Measurements from ENCODE around the gene DOCK2. TPM values are rescaled to one million over a fixed set of nuclear protein-coding genes. Genes with fewer than 3 reads are reported as not detected.

Gene DOCK2
- polyA plus RNA-seq, 1 donor from 2014 or later, result 114 TPM

GRCh38 chr5:169628892-169629291 is 8.2 kb upstream of the DOCK2 start:
- Mint-ChIP-seq H3K9me3 (peaks cover 0 to 1% (median 0%) of the 10 kb centered on the region in 3 donors), H3K4me1 (peaks cover 0 to 6% (median 6%) of the 10 kb centered on the region in 3 donors), H3K27me3 (no peaks in the 10 kb centered on the region), H3K4me3 (no peak overlapping the region), H3K27ac (no peak overlapping the region), H3K36me3 (no peaks in the 10 kb centered on the region)

DNA sequence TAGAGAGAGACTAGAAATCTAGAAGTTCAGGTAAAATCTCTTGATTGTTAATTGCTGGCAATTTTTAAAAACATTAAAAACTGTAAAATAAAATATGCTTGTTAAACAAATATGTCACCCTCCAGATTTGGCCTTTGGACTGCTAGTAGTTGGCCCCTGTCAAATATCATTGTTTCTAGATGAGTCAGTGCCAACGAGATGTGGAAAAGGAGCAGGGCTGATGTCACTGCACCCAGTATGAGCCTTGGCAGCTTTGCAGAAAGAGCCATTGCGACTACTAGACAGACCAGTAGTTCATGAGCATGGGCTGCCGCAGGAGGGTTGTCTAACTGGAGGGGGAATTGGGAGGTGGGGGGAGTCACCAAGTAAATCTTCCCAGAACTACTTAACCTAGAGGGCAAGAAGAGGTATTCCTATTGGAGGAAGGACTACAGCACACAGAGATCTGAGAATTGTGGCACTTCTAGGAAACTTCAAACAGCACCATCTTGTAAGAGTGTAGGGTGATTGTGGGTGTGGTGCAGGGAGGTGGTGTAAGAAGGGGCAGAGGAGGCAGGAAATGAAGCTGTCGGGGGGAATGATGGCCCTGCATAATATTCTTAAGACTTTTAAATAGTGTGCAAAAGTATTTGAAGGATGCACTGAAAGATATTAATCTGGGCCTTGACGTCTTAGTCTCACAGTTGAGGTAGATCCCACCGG is 7.1 kb upstream of the DOCK2 start:
- H3K36me3 Mint-ChIP-seq, result no peaks in the 10 kb centered on the region
- H3K9me3 Mint-ChIP-seq, result peaks cover 0 to 9% (median 3%) of the 10 kb centered on the region in 3 donors
- no peak overlapping the region for H3K4me3 Mint-ChIP-seq
- no peaks in the 10 kb centered on the region for H3K27me3 Mint-ChIP-seq
- H3K4me1 Mint-ChIP-seq, result no peaks in the 10 kb centered on the region
- H3K27ac Mint-ChIP-seq, result no peak overlapping the region

GRCh38 chr5:169631360-169631759 is 5.7 kb upstream of the DOCK2 start:
- H3K9me3 Mint-ChIP-seq, result peaks cover 0 to 9% (median 3%) of the 10 kb centered on the region in 3 donors
- peaks cover 0 to 4% (median 1%) of the 10 kb centered on the region in 3 donors for H3K4me1 Mint-ChIP-seq
- no peaks in the 10 kb centered on the region for H3K27me3 Mint-ChIP-seq

GRCh38 chr5:169632946-169633345 is 4.1 kb upstream of the DOCK2 start:
- Mint-ChIP-seq H3K27ac (no peak overlapping the region), H3K27me3 (no peaks in the 10 kb centered on the region), H3K4me1 (peaks cover 5 to 10% (median 6%) of the 10 kb centered on the region in 3 donors), H3K9me3 (peaks cover 0 to 9% (median 3%) of the 10 kb centered on the region in 3 donors), H3K4me3 (peak overlapping the region in 1 of 4 donors; percentile 46), H3K36me3 (no peaks in the 10 kb centered on the region)

More at GRCh38 chr5:169631360-169631759, 5.7 kb upstream of the DOCK2 start:
- Mint-ChIP-seq H3K4me3 (no peak overlapping the region), H3K27ac (no peak overlapping the region), H3K36me3 (no peaks in the 10 kb centered on the region)

- Mint-ChIP-seq H3K9me3 (peaks cover 0 to 9% (median 3%) of the 10 kb centered on the region in 3 donors), H3K27ac (no peak overlapping the region), H3K4me1 (peaks cover 14 to 20% (median 18%) of the 10 kb centered on the region in 3 donors), H3K36me3 (peaks cover 3% of the 10 kb centered on the region), H3K4me3 (peak overlapping the region in 1 of 4 donors; percentile 68), H3K27me3 (no peaks in the 10 kb centered on the region)
Measured at GRCh38 chr5:169634606-169635005, 2.5 kb upstream of the DOCK2 start.

DNA sequence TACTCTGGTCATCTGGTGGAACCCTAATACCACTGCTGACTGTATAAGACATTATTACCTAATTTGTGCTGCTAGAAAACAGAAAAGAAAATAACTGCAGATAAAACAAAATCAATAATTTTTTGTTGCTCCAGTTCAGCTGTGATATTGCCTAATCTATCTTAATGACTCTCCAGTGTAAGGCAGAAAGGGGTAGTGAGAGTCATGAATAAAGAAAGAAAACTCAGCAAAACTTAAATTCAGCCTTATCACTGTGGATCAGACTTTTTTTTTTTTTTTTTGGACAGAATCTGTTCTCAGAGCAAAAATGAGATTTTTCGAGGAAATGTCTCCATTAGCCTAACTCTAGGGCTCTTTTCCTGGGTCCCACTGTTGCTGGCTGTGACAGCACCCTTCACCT is 1.1 kb upstream of the DOCK2 start:
- Mint-ChIP-seq H3K27me3 (no peaks in the 10 kb centered on the region), H3K4me1 (peaks cover 23 to 29% (median 28%) of the 10 kb centered on the region in 3 donors), H3K9me3 (peaks cover 0 to 9% (median 3%) of the 10 kb centered on the region in 3 donors), H3K36me3 (peaks cover 4% of the 10 kb centered on the region), H3K4me3 (peak overlapping the region; percentile 81 to 97 (median 92)), H3K27ac (peak overlapping the region in 1 of 3 donors; percentile 76)

DNA sequence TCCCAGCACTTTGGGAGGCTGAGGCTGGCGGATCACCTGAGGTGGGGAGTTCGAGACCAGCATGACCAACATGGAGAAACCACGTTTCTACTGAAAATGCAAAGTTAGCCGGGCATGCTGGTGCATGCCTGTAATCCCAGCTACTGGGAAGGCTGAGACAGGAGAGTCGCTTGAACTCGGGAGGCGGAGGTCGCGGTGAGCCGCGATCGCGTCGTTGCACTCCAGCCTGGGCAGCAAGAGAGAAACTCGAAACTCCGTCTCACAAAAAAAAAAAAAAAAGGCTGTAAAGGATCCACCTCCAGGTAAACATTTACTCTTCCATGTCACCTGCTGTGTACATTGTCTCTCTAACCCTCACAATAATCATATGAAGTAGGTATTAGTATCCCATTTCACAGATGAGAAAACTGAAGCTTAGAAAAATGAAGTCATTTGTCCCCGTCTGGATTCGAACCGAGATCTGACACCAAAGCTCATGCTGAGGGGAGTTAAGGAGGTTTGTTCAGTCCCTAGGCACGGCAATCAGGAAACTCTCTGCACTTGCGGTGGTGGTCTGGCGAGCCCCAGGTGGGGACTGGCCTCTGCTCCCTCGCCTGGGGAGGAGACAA is 494 bp upstream of the DOCK2 start:
- Mint-ChIP-seq H3K4me1 (peaks cover 28 to 35% (median 33%) of the 10 kb centered on the region in 3 donors), H3K27me3 (no peaks in the 10 kb centered on the region), H3K4me3 (peak overlapping the region; percentile 81 to 97 (median 92)), H3K27ac (peak overlapping the region; percentile 76 to 93 (median 81)), H3K9me3 (peaks cover 0 to 9% (median 3%) of the 10 kb centered on the region in 3 donors), H3K36me3 (peaks cover 4% of the 10 kb centered on the region)

GRCh38 chr5:169637549-169638121 is 560 bp downstream of the DOCK2 start:
- H3K27me3 Mint-ChIP-seq, result no peaks in the 10 kb centered on the region
- peaks cover 0 to 9% (median 3%) of the 10 kb centered on the region in 3 donors for H3K9me3 Mint-ChIP-seq
- H3K4me1 Mint-ChIP-seq, result peaks cover 35 to 44% (median 42%) of the 10 kb centered on the region in 3 donors
- peak overlapping the region; percentile 81 to 96 (median 92) for H3K4me3 Mint-ChIP-seq
- H3K36me3 Mint-ChIP-seq, result peaks cover 4% of the 10 kb centered on the region
- H3K27ac Mint-ChIP-seq, result peak overlapping the region; percentile 76 to 93 (median 89)

- peaks cover 8% of the 10 kb centered on the region for H3K36me3 Mint-ChIP-seq
- H3K9me3 Mint-ChIP-seq, result no peaks in the 10 kb centered on the region
- H3K27ac Mint-ChIP-seq, result peak overlapping the region in 1 of 3 donors; percentile 63
- H3K4me3 Mint-ChIP-seq, result peak overlapping the region in 1 of 4 donors; percentile 16
- H3K27me3 Mint-ChIP-seq, result no peaks in the 10 kb centered on the region
- peaks cover 49 to 71% (median 62%) of the 10 kb centered on the region in 3 donors for H3K4me1 Mint-ChIP-seq
Measured at GRCh38 chr5:169641253-169641652, 4.2 kb downstream of the DOCK2 start.

DNA sequence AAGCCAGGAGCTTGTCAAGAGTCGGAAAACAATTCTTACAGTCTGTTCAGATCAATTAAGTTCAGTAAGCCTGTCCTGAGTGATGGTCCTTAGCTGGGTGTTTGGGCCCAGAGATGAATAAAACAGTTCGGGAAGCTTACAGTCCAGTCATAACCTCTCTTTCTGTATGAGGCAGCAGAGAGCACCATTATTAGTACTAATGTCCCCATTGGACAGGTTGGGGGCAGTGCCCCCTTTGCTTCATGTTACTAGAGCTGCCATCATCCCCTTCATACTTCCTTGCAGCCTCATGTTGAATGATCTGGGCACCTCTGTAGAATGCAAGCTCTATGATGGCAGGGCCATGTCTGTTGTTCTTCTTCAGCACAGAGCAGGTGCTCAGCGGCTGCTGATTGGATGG is 9.8 kb downstream of the DOCK2 start:
- H3K9me3 Mint-ChIP-seq, result no peaks in the 10 kb centered on the region
- peak overlapping the region in 2 of 3 donors; percentile 18 to 84 for H3K27ac Mint-ChIP-seq
- H3K4me1 Mint-ChIP-seq, result peaks cover 71 to 88% (median 82%) of the 10 kb centered on the region in 3 donors
- H3K27me3 Mint-ChIP-seq, result no peaks in the 10 kb centered on the region
- H3K4me3 Mint-ChIP-seq, result peak overlapping the region in 2 of 4 donors; percentile 19 to 49
- H3K36me3 Mint-ChIP-seq, result peaks cover 9% of the 10 kb centered on the region

GRCh38 chr5:169647566-169647965 is 10.5 kb downstream of the DOCK2 start:
- H3K27ac Mint-ChIP-seq, result peak overlapping the region; percentile 43 to 87 (median 85)
- H3K4me3 Mint-ChIP-seq, result peak overlapping the region in 3 of 4 donors; percentile 10 to 83 (median 80)
- H3K36me3 Mint-ChIP-seq, result peaks cover 9% of the 10 kb centered on the region
- H3K27me3 Mint-ChIP-seq, result no peaks in the 10 kb centered on the region
- peaks cover 73 to 87% (median 77%) of the 10 kb centered on the region in 3 donors for H3K4me1 Mint-ChIP-seq
- H3K9me3 Mint-ChIP-seq, result no peaks in the 10 kb centered on the region

DNA sequence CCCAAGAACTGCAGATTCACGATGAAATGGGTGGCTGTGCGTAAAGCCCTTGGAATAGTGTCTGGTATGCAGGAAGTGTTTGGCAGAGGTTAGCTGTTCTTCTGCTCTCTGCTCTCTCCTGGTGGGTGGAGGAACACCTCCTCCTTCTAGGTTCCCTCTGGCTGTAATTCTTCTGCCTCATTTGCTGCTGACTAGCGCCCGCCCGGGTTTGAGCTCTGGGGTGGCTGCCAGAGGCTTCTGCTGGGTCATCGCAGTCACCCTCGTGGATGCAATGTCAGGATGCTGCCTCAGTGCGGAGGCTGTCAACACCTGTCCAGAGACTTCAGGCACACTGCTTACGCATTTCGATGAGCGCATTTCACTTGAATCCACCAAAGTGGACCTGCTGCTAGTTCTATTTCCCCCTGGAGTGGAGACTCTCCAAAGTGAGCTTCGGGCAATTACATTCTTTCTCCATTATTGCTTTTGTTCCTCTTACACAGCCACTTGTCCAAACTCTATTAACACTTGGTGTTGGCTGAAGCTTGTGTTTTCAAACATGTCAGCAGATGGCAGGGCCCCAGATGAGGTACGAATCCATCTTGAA is 11.7 kb downstream of the DOCK2 start:
- Mint-ChIP-seq H3K4me3 (peak overlapping the region in 3 of 4 donors; percentile 19 to 39 (median 21)), H3K27me3 (no peaks in the 10 kb centered on the region), H3K27ac (peak overlapping the region in 2 of 3 donors; percentile 85 to 91), H3K9me3 (no peaks in the 10 kb centered on the region), H3K4me1 (peaks cover 72 to 91% (median 77%) of the 10 kb centered on the region in 3 donors), H3K36me3 (peaks cover 11% of the 10 kb centered on the region)

GRCh38 chr5:169649486-169649885 is 12.4 kb downstream of the DOCK2 start:
- Mint-ChIP-seq H3K4me1 (peaks cover 75 to 92% (median 80%) of the 10 kb centered on the region in 3 donors), H3K9me3 (no peaks in the 10 kb centered on the region), H3K36me3 (peaks cover 10% of the 10 kb centered on the region), H3K27ac (peak overlapping the region in 2 of 3 donors; percentile 85 to 91), H3K4me3 (peak overlapping the region in 3 of 4 donors; percentile 21 to 75 (median 72)), H3K27me3 (no peaks in the 10 kb centered on the region)

DNA sequence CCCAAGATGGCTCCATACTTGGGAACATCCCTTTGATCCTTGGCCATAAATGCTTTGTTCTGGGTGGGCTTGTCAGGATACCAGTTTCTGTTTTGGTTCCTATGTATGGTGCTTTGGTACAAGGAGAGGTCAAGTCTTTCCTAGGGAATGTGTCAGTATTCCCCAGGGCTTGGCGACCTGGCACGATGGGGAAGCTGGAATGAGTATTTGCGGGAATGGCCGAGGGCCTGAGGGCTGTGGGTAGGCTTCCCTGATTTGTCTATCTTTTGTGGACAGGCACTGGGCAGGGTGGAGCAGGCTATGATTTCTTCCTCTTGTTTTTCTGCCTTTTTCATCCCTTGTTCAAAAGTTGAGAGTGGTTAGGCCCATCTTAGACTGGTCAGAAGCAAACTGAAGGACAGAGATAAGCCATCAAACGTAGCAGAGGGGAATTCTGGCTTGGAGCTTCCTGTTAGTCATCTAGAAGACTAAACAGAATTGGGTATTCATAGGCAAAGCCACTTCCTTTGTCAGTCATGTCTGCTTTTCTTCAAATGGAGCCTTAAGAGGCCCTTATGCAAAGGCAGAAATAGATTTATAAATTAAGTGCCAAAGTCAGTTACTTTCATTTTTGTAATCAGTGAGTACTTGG is 13.7 kb downstream of the DOCK2 start:
- Mint-ChIP-seq H3K9me3 (no peaks in the 10 kb centered on the region), H3K27ac (peak overlapping the region; percentile 73 to 90 (median 77)), H3K4me3 (peak overlapping the region; percentile 9 to 87 (median 70)), H3K36me3 (peaks cover 14% of the 10 kb centered on the region), H3K4me1 (peaks cover 77 to 94% (median 90%) of the 10 kb centered on the region in 3 donors), H3K27me3 (no peaks in the 10 kb centered on the region)
